WI38 (cell line): ENCODE measurements around the gene OCA2.
"Not testable (repeated sequence)": the region's sequence is repeated elsewhere in the genome, so short reads cannot be mapped to it uniquely, and the experiment has no call there.

ENCODE experiments used
- H3K4me3 ChIP-seq: 2 replicates; pipeline ENCODE4 v1.5.1; 2011; ENCODE audit warnings: low read depth, mild to moderate bottlenecking, control low read depth, low read length
- TF ChIP-seq, protein P1 (sequence below): IDR thresholded peaks from 2 replicates; pipeline ENCODE4 v1.5.1; 2012; ENCODE audit warnings: low read depth, mild to moderate bottlenecking, control low read depth, low read length

The OCA2 gene

DNA sequence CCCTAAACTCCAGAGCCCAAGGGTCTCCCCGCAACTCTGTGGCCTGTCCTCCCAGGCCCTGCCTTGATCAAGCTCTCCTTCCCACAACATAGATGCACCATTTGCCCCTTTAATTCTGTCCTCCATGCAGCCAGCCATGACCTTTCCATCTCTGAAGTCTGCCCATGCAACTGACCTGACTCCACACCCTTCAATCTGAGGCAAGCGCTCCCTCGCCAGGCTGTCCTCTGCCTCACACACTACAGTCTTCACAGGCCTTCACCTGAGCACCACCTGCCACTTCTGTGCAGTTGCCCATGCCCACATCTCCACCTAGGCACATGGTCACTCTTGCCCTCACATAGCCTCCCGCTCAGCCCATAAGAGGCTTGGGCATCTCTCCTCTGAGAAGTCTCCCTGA is 244.0 kb downstream of the OCA2 start:
- H3K4me3 ChIP-seq: no peak overlapping the region
- TF ChIP-seq, protein P1, sequence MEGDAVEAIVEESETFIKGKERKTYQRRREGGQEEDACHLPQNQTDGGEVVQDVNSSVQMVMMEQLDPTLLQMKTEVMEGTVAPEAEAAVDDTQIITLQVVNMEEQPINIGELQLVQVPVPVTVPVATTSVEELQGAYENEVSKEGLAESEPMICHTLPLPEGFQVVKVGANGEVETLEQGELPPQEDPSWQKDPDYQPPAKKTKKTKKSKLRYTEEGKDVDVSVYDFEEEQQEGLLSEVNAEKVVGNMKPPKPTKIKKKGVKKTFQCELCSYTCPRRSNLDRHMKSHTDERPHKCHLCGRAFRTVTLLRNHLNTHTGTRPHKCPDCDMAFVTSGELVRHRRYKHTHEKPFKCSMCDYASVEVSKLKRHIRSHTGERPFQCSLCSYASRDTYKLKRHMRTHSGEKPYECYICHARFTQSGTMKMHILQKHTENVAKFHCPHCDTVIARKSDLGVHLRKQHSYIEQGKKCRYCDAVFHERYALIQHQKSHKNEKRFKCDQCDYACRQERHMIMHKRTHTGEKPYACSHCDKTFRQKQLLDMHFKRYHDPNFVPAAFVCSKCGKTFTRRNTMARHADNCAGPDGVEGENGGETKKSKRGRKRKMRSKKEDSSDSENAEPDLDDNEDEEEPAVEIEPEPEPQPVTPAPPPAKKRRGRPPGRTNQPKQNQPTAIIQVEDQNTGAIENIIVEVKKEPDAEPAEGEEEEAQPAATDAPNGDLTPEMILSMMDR: no peak

DNA sequence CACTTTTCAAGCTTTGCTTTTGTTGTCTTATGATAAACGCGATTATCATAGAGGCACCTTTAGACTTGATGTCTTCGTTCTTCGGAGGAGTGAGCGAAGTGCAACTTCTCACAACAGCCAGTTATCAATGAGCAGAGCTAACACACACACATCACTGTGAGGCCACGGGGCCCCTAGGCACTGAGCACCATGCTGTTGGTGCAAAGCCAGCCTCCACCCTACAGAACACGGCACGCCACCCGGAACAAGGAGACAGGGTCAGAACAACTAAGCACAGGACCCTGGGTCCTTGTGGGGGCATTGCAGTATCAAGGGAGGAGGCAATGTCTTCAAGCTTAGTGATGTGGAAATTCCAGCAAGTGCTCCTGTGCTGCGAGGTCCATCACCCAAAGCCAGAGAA is 244.5 kb downstream of the OCA2 start:
- TF ChIP-seq, protein P1: no peak
- H3K4me3 ChIP-seq: no peak overlapping the region

DNA sequence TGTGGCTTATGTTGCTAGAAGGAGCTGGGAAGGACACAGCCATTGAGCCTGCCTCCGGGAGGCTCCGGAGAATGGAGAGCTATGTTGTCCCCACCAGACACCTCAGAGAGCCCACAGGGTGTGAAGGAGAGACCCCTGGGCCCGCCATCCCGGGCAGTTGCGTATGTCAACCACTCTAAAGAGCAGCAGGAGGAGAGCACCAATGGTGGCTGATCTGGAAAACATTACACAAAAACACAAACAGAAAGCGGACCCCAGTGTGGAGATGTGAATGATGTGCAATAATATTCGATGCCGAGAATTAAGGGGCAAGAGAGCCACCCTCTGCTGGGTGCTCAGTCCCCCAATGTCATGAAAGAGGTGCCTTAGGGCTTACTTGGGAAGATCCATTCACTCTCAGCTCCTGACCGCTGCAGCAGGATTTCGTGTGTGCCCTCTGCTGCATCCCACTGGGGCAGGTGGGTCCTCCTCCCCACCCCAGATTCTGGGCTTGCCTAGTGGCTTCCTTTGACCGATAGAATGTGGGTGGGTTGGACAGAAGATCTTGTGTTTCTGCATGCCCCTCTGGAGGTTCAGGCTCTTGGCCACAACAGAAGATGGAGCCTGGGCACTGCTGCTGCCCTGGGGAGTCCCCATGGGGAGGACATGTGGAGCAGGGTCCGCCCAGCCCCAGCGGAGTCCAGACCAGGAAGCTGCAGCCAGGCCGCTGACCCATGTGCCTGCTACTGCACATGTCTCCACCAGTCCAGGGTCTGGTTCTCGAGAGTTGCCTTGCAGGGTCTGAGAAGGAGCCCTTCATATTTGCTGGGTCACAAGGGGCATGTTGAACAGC is 245.3 kb downstream of the OCA2 start:
- no peak overlapping the region for H3K4me3 ChIP-seq
- TF ChIP-seq, protein P1: no peak

DNA sequence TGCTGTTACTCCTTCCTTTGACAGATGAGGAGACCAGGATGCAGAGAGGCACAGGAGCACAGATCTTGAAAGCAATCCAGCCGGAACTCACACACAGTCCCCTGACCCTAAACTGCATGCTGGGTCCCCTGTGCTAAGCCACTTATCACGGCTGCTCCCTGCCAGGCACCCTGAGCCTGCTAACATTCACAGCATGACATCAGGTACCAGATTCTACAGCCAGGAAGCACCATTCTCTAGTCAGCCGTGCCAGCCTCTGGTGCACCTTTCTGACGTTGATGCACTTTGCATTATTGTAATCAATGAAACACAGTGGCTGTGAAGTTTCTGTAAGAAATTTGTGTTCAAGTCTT is 247.3 kb downstream of the OCA2 start:
- H3K4me3 ChIP-seq: no peak overlapping the region
- TF ChIP-seq, protein P1: no peak

DNA sequence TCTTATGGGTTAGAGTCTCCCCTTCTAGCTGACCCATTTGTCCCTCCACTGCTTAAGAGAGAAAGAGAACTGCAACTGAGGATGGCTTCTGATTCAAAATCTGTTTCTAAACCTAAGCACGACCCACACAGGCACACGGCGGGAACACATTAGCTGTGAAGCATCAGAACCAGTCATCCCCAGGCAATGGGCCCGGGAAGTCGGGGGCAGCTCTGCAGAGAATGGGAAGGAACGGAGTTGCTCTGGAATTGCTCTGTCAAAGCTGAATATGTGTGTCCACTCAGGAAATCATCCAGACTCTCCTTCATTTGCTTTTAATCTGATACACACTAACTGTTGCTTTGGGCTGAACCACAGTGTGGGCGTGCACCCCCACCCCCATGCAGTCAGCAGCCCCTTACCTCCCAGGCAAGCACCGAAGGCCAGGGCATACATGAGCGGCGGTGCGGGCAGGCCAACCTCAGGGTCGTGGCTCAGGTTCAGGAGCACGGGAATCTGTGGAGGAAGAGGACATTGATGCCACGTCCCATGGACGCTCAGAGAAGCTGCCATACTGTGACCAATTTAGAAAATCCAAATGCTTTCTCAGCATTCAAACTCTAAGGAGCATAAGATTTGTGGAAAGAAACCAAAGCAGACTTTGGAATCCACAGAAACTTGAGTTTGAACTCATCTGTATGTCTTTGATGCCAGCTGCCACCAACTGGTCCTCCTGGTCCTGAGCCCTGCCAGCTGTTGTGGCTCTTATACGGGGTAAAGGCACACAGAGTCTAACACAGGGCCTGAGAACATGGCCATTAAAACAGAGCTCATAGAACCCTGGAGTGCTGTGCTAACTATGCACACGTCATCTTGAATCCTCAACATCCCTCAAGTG is 247.9 kb downstream of the OCA2 start:
- TF ChIP-seq, protein P1: no peak
- H3K4me3 ChIP-seq: no peak overlapping the region

DNA sequence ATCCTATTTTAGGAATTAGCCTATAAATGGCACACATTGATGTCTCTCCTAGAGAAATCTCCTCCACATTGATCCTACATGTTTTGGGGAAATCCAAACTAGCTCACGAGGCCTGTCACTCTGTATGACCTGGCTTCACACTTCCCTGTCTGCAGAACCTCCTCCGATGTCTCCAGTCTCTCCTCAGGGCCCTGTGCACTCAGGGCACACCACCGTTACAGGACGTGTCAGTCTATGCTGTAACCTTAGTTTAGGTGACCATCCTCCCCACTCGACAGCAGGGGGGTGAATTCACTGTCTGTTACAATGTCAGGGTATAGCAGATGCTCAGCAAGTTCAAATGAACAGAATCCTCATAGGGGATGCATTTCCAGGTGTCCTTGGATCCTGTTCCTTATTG is 249.1 kb downstream of the OCA2 start:
- TF ChIP-seq, protein P1: no peak

DNA sequence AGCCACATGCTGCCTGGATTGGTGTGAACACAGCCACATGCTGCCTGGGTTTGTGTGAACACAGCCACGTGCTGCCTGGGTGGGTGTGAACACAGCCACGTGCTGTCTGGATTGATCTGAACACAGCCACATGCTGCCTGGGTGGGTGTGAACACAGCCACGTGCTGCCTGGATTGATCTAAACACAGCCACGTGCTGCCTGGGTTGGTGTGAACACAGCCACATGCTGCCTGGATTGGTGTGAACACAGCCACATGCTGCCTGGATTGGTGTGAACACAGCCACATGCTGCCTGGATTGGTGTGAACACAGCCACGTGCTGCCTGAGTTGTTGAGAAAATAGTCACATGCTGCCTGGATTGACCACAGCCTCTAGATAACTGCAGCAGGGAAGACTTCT is 250.2 kb downstream of the OCA2 start:
- not testable (repeated sequence) for H3K4me3 ChIP-seq

More for the DNA sequence above, 249.1 kb downstream of the OCA2 start:
- no peak overlapping the region for H3K4me3 ChIP-seq
